H9 (cell line): ENCODE data around the gene HCFC1. TPM values are rescaled to one million over a fixed set of nuclear protein-coding genes. Genes with fewer than 3 reads are reported as not detected.

ENCODE experiments used
- DNase-seq: peaks from one replicate; pipeline ENCODE4 v3.0.0-alpha.2; 2017
- H2AFZ ChIP-seq: one replicate; pipeline ENCODE4 v1.6.1; 2013; ENCODE audit warnings: mild to moderate bottlenecking, low read length, control low read depth, moderate library complexity
- H2AK5ac ChIP-seq: 2 replicates; pipeline ENCODE4 v1.6.1; 2013; ENCODE audit warnings: low read length, control low read depth, mixed read lengths; ENCODE audit not compliant: insufficient read length
- H2BK120ac ChIP-seq: one replicate; pipeline ENCODE4 v1.6.1; 2013; ENCODE audit warnings: low read depth, mild to moderate bottlenecking, low read length, control low read depth, inconsistent platforms; ENCODE audit not compliant: poor library complexity, severe bottlenecking
- H2BK12ac ChIP-seq: 2 replicates; pipeline ENCODE4 v1.6.1; 2013; ENCODE audit warnings: low read length, control low read depth, mixed read lengths, low read depth; ENCODE audit not compliant: insufficient read length
- H2BK15ac ChIP-seq: 2 replicates; pipeline ENCODE4 v1.6.1; 2013; ENCODE audit warnings: low read depth, low read length, control low read depth
- H2BK20ac ChIP-seq: one replicate; pipeline ENCODE4 v1.6.1; 2013; ENCODE audit warnings: low read depth, mild to moderate bottlenecking, low read length, control low read depth, inconsistent platforms; ENCODE audit not compliant: poor library complexity, severe bottlenecking
- H2BK5ac ChIP-seq: 2 replicates; pipeline ENCODE4 v1.6.1; 2013; ENCODE audit warnings: low read length, control low read depth, mixed read lengths; ENCODE audit not compliant: insufficient read length
- H3K14ac ChIP-seq: 2 replicates; pipeline ENCODE4 v1.6.1; 2013; ENCODE audit warnings: low read length, control low read depth; ENCODE audit not compliant: insufficient read depth
- H3K18ac ChIP-seq: 2 replicates; pipeline ENCODE4 v1.6.1; 2013; ENCODE audit warnings: low read depth, mild to moderate bottlenecking, mixed read lengths, low read length, control low read depth; ENCODE audit not compliant: insufficient read length
- H3K23ac ChIP-seq: 2 replicates; pipeline ENCODE4 v1.6.1; 2013; ENCODE audit warnings: low read length, control low read depth, mixed read lengths, low read depth; ENCODE audit not compliant: insufficient read length
- H3K23me2 ChIP-seq: 2 replicates; pipeline ENCODE4 v1.6.1; 2013; ENCODE audit warnings: low read depth, mild to moderate bottlenecking, mixed read lengths, low read length, control low read depth; ENCODE audit not compliant: insufficient read length, poor library complexity, severe bottlenecking
- H3K27ac ChIP-seq: 2 replicates; pipeline ENCODE4 v1.5.1; 2013; ENCODE audit warnings: low read length, control low read depth, mixed read lengths, low read depth; ENCODE audit not compliant: insufficient read length
- H3K27me3 ChIP-seq: 2 replicates; pipeline ENCODE4 v1.6.1; 2013; ENCODE audit warnings: low read length, control low read depth, inconsistent platforms; ENCODE audit not compliant: insufficient read depth
- H3K4ac ChIP-seq: 2 replicates; pipeline ENCODE4 v1.6.1; 2013; ENCODE audit warnings: low read depth, mild to moderate bottlenecking, control low read depth, inconsistent platforms, low read length, moderate library complexity
- H3K4me1 ChIP-seq: 2 replicates; pipeline ENCODE4 v1.6.1; 2013; ENCODE audit warnings: low read length, control low read depth, inconsistent platforms; ENCODE audit not compliant: insufficient read depth
- H3K4me2 ChIP-seq: 2 replicates; pipeline ENCODE4 v1.6.1; 2013; ENCODE audit warnings: low read length, control low read depth, mixed read lengths; ENCODE audit not compliant: insufficient read length, insufficient read depth
- H3K56ac ChIP-seq: 2 replicates; pipeline ENCODE4 v1.6.1; 2013; ENCODE audit warnings: low read depth, mild to moderate bottlenecking, mixed read lengths, low read length, control low read depth; ENCODE audit not compliant: insufficient read length
- H3K79me1 ChIP-seq: 2 replicates; pipeline ENCODE4 v1.6.1; 2013; ENCODE audit warnings: low read depth, mild to moderate bottlenecking, moderate library complexity, low read length, control low read depth, inconsistent platforms; ENCODE audit not compliant: insufficient read depth, poor library complexity, severe bottlenecking
- H3K79me2 ChIP-seq: 2 replicates; pipeline ENCODE4 v1.6.1; 2013; ENCODE audit warnings: low read length, control low read depth, inconsistent platforms; ENCODE audit not compliant: insufficient read depth
- H3K9ac ChIP-seq: 2 replicates; pipeline ENCODE4 v1.6.1; 2013; ENCODE audit warnings: low read length, control low read depth, mixed read lengths; ENCODE audit not compliant: insufficient read length; ENCODE audit errors: extremely low read depth
- H3K9me3 ChIP-seq: one replicate; pipeline ENCODE4 v1.6.1; 2013; ENCODE audit warnings: low read depth, low read length, inconsistent platforms; ENCODE audit not compliant: control insufficient read depth
- H3T11ph ChIP-seq: one replicate; pipeline ENCODE4 v1.6.1; 2013; ENCODE audit warnings: mild to moderate bottlenecking, low read length, control low read depth, inconsistent platforms
- H4K20me1 ChIP-seq: one replicate; pipeline ENCODE4 v1.6.1; 2013; ENCODE audit not compliant: control insufficient read depth, insufficient read length, insufficient read depth
- H4K5ac ChIP-seq: 2 replicates; pipeline ENCODE4 v1.6.1; 2013; ENCODE audit warnings: low read depth, mild to moderate bottlenecking, mixed read lengths, low read length, control low read depth; ENCODE audit not compliant: insufficient read length
- H4K8ac ChIP-seq: replicated peaks from 2 replicates; pipeline ENCODE4 v1.6.1; 2013; ENCODE audit warnings: low read length, control low read depth, mixed read lengths, low read depth; ENCODE audit not compliant: insufficient read length
- H4K91ac ChIP-seq: 2 replicates; pipeline ENCODE4 v1.6.1; 2013; ENCODE audit warnings: low read depth, mild to moderate bottlenecking, moderate library complexity, mixed read lengths, low read length, control low read depth; ENCODE audit not compliant: insufficient read length
- H3K27ac Mint-ChIP-seq, 3 experiments: 2 replicates in 2 of 3; 3 replicates in 1 of 3; pipeline ENCODE4 v1.8.0; 2020 to 2021; ENCODE audit warnings: mixed read lengths in 3 of 3, mild to moderate bottlenecking in 1 of 3, moderate library complexity in 1 of 3
- H3K27me3 Mint-ChIP-seq: 2 replicates; pipeline ENCODE4 v1.8.0; 2021; ENCODE audit warnings: low read depth, mild to moderate bottlenecking, moderate library complexity, mixed read lengths
- H3K36me3 Mint-ChIP-seq, 3 experiments: 2 replicates in 2 of 3; 3 replicates in 1 of 3; pipeline ENCODE4 v1.8.0; 2020 to 2021; ENCODE audit warnings: low read depth in 3 of 3, mixed read lengths in 3 of 3; ENCODE audit not compliant: insufficient read depth in 1 of 3
- H3K4me1 Mint-ChIP-seq, 2 experiments: 2 replicates each; pipeline ENCODE4 v1.8.0; 2020; ENCODE audit warnings: mixed read lengths in 2 of 2
- H3K4me3 Mint-ChIP-seq, 2 experiments: 2 replicates in 1 of 2; 3 replicates in 1 of 2; pipeline ENCODE4 v1.8.0; 2020 to 2021; ENCODE audit warnings: mild to moderate bottlenecking in 2 of 2, mixed read lengths in 2 of 2, moderate library complexity in 1 of 2
- H3K9me3 Mint-ChIP-seq, 2 experiments: 2 replicates in 1 of 2; 3 replicates in 1 of 2; pipeline ENCODE4 v1.8.0; 2020; ENCODE audit warnings: mild to moderate bottlenecking in 2 of 2, mixed read lengths in 2 of 2, moderate library complexity in 1 of 2
- microRNA-seq: library from miRNA; unstranded; fragments of <30 nt; microRNA quantifications from one replicate; pipeline ENCODE4, GENCODE V29; 2020; ENCODE audit warnings: borderline microRNAs expressed
- total RNA-seq: library from RNA; stranded (reverse); gene quantifications from 2 replicates; pipeline ENCODE4 v1.2.1, GENCODE V29; 2021
- TF ChIP-seq, protein P1 (sequence below): fragments of 200-600 bp; sonication (generic); conservative IDR thresholded peaks from 3 replicates; pipeline ENCODE4 v1.8.0; 2021; ENCODE audit warnings: antibody characterized with exemption, mild to moderate bottlenecking

Gene HCFC1
- total RNA-seq, 1 experiment from 2014 or later: 144 TPM

DNA sequence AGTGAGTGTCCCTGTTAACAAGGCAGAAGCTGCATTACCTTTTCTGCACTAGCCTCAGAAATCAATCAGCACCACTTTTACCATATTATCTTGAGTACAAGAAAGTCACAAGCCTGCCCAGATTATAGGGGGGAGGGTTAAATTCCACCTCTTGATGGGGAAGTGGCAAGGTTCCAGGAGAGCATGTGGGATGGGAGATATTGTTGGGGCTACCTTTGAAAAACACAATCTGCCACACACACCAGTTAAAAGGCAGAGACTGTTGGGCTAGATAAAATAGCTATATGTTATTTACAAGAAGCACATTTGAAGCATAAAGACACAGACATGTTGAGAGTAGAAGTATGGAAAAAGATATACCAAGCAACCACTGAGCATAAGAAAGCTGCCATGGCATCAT, 73.7 kb downstream of the HCFC1 start:
- H4K8ac ChIP-seq: no peak overlapping the region
- DNase-seq: no peak
- TF ChIP-seq, protein P1, sequence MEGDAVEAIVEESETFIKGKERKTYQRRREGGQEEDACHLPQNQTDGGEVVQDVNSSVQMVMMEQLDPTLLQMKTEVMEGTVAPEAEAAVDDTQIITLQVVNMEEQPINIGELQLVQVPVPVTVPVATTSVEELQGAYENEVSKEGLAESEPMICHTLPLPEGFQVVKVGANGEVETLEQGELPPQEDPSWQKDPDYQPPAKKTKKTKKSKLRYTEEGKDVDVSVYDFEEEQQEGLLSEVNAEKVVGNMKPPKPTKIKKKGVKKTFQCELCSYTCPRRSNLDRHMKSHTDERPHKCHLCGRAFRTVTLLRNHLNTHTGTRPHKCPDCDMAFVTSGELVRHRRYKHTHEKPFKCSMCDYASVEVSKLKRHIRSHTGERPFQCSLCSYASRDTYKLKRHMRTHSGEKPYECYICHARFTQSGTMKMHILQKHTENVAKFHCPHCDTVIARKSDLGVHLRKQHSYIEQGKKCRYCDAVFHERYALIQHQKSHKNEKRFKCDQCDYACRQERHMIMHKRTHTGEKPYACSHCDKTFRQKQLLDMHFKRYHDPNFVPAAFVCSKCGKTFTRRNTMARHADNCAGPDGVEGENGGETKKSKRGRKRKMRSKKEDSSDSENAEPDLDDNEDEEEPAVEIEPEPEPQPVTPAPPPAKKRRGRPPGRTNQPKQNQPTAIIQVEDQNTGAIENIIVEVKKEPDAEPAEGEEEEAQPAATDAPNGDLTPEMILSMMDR: no peak
- H3T11ph ChIP-seq: no peak overlapping the region
- H2BK15ac ChIP-seq: no peak overlapping the region
- Mint-ChIP-seq H3K4me1 (peaks cover 7 to 16% of the 10 kb centered on the region in 2 experiments), H3K27ac (no peak overlapping the region), H3K27me3 (peaks cover 8% of the 10 kb centered on the region), H3K36me3 (peaks cover 0 to 3% (median 0%) of the 10 kb centered on the region in 3 experiments; a peak in 3 of 7 replicates), H3K4me3 (no peak overlapping the region), H3K9me3 (peaks cover 69 to 76% of the 10 kb centered on the region in 2 experiments)
- no peaks in the 10 kb centered on the region for H3K4me1 ChIP-seq
- no peaks in the 10 kb centered on the region for H4K20me1 ChIP-seq
- no peak overlapping the region for H2BK120ac ChIP-seq
- H4K91ac ChIP-seq: no peak overlapping the region
- no peak overlapping the region for H3K56ac ChIP-seq
- H4K5ac ChIP-seq: no peak overlapping the region
- H3K79me2 ChIP-seq: no peaks in the 10 kb centered on the region
- no peak overlapping the region for H3K4me2 ChIP-seq
- H3K14ac ChIP-seq: no peak overlapping the region
- H3K79me1 ChIP-seq: no peaks in the 10 kb centered on the region
- H3K9me3 ChIP-seq: peaks cover 14% of the 10 kb centered on the region
- H2AK5ac ChIP-seq: no peak overlapping the region
- H2AFZ ChIP-seq: no peak overlapping the region
- no peak overlapping the region for H3K18ac ChIP-seq
- no peak overlapping the region for H2BK5ac ChIP-seq
- H2BK12ac ChIP-seq: no peak overlapping the region
- H3K27ac ChIP-seq: no peak overlapping the region
- H3K4ac ChIP-seq: no peak overlapping the region
- H3K23ac ChIP-seq: no peak overlapping the region
- no peaks in the 10 kb centered on the region for H3K27me3 ChIP-seq
- H3K9ac ChIP-seq: no peak overlapping the region
- H3K23me2 ChIP-seq: no peaks in the 10 kb centered on the region
- H2BK20ac ChIP-seq: no peak overlapping the region

Small RNA genes lying within 50 kb of the gene (microRNA-seq; reads per million reads assigned to microRNA genes)
- gene MIR3202-1 (not detected), gene MIR3202-2 (not detected), gene MIR718 (not detected)

Other genes with a start within 250 kb of the HCFC1 start
- gene BCAP31, start 247.4 kb downstream of the HCFC1 start, total RNA-seq: 138 and 140 TPM in 2 replicates
- 10.2 and 11.1 TPM in 2 replicates for gene ABCD1, start 247.0 kb downstream of the HCFC1 start, total RNA-seq
- gene PLXNB3, start 207.6 kb downstream of the HCFC1 start, total RNA-seq: 1.8 and 1.9 TPM in 2 replicates
- not detected in 2 replicates for gene SRPK3, start 190.8 kb downstream of the HCFC1 start, total RNA-seq
- gene IDH3G, start 177.4 kb downstream of the HCFC1 start, total RNA-seq: 43.2 and 47.1 TPM in 2 replicates
- 179 and 193 TPM in 2 replicates for gene SSR4, start 177.2 kb downstream of the HCFC1 start, total RNA-seq
- gene PDZD4, start 141.3 kb downstream of the HCFC1 start, total RNA-seq: 110 and 118 TPM in 2 replicates
- 19.9 and 22.7 TPM in 2 replicates for gene L1CAM, start 85.6 kb downstream of the HCFC1 start, total RNA-seq
- not detected in 2 replicates for gene AVPR2, start 67.1 kb downstream of the HCFC1 start, total RNA-seq
- gene ARHGAP4, start 45.6 kb downstream of the HCFC1 start, total RNA-seq: 37.8 and 40.6 TPM in 2 replicates
- gene NAA10, start 36.8 kb downstream of the HCFC1 start, total RNA-seq: 101 and 103 TPM in 2 replicates
- 7.1 and 8.4 TPM in 2 replicates for gene RENBP, start 27.2 kb downstream of the HCFC1 start, total RNA-seq
- 1.9 and 2.7 TPM in 2 replicates for gene TMEM187, start 936 bp upstream of the HCFC1 start, total RNA-seq
- gene IRAK1, start 48.1 kb upstream of the HCFC1 start, total RNA-seq: 85.3 and 98.4 TPM in 2 replicates
- 30.4 and 32.2 TPM in 2 replicates for gene MECP2, start 125.9 kb upstream of the HCFC1 start, total RNA-seq
- not detected in 2 replicates for gene OPN1LW, start 172.4 kb upstream of the HCFC1 start, total RNA-seq
- not detected in 2 replicates for gene OPN1MW, start 210.8 kb upstream of the HCFC1 start, total RNA-seq
- gene OPN1MW2, start 247.9 kb upstream of the HCFC1 start, total RNA-seq: not detected in 2 replicates